GM12874 (cell line): ENCODE measurements around the gene OGFOD2.

Experiments
- TF ChIP-seq, protein P1 (sequence below): IDR thresholded peaks from 2 replicates; pipeline ENCODE4 v1.5.1; 2011; ENCODE audit warnings: low read depth, mild to moderate bottlenecking, control low read depth, low read length, moderate library complexity; ENCODE audit not compliant: insufficient read depth

OGFOD2 gene

DNA sequence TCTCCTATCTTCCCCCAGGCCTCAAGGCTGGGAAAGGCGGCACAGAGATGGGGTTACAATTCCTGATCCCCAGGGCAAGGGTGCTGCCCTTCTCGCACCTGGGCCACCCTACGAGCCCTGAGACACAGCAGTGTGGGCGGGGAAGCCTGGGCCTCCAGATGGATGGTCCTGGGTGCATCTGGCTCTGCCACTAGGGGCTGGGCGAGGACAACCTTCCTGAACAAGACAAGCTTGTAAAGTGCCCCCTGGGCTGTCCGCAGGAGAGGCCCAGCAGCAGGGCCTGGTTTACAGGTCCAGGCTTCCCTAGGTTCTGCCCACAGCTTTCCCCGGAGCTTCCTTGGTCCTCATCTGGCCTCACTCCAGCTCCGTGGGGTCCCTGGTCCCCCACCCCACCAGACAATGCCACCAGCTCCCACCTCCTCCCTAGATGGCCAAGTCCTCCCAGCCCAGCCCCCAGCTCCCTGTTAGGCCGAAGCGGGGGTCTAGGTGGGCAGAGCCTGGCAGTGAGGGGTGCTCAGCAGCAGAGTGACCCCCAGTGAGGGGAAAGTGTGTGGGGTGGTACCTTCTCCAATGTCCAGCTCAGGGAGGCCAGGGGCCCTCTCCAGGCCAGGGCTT lies 14.3 kb downstream of the OGFOD2 start:
- TF ChIP-seq, protein P1, sequence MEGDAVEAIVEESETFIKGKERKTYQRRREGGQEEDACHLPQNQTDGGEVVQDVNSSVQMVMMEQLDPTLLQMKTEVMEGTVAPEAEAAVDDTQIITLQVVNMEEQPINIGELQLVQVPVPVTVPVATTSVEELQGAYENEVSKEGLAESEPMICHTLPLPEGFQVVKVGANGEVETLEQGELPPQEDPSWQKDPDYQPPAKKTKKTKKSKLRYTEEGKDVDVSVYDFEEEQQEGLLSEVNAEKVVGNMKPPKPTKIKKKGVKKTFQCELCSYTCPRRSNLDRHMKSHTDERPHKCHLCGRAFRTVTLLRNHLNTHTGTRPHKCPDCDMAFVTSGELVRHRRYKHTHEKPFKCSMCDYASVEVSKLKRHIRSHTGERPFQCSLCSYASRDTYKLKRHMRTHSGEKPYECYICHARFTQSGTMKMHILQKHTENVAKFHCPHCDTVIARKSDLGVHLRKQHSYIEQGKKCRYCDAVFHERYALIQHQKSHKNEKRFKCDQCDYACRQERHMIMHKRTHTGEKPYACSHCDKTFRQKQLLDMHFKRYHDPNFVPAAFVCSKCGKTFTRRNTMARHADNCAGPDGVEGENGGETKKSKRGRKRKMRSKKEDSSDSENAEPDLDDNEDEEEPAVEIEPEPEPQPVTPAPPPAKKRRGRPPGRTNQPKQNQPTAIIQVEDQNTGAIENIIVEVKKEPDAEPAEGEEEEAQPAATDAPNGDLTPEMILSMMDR = no peak

DNA sequence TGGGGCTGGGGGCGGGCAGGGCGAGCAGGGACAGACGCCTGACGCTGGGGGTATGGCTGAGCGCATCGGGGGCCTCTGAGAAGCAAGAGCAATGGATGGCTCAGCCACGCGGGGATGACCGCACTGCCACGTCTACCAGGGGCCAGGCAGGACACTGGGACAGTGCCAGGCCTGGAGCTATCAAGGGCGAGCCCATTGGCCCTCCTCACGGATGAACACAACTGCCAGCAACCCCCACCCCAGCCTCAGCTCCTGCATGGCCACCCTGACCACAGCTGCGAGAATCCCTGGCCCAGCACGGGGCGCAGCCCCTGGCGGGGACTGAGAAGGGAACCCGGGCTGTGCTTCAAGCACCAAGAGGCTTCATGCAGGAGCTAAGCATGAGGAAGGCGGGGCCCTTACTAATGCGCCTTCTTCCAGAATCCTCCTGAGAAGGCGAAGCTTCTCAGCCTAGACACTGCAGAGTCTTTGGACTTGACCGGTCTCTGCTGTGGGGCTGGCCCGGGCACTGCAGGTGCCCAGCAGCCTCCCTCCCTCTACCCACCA lies 14.9 kb downstream of the OGFOD2 start:
- TF ChIP-seq, protein P1 = no peak

DNA sequence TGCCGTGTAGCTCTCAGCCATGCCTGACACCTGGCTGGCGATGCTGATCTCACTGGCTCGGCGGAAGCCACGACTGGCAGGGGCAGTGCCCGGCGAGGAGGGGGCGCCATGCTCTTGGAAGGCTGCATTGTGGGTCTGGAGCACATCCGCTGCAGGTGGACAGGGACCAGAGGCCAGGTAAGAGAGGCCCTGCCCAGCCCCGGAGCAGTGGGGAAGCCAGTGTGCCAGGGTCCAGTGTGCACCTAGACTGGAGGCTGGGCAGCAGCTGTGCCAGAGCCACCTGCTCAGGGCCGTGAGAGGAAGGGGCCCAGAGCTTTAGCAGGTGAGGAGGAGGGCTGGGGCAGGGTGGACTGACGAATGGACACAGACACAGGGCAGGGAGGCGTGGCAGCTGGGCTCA lies 15.5 kb downstream of the OGFOD2 start:
- TF ChIP-seq, protein P1 = no peak

DNA sequence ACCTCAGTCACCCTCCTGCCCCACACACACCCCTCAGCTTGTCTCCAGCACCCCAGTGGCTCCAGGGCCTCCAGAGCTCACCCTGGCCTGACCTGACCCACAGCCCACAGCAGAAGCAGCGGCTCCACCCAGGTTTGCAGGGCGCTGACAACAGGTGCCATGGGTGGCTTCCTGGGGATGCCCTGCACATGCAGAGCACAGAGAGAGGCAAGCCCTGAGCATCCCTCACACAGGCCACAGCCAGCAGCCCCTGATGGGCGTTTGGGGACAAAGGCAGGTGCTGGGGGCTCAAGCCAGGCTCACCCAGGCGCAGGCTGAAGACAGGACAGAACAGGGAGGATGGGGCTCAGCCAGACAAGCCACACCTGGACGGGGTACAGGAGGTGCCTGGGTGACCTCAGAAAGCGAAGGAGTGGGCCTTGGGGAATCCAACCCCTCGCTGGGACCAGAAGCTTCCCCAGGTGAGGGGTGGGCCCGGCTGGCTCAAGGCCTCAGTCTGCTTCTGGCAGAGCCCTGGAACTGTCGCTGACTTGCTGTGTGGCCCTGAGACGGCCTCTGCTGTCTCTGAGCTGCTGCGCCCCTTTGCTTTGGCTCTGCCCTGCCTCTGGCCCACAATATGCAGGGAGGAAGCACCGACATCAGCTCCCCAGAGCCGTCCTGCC lies 16.0 kb downstream of the OGFOD2 start:
- TF ChIP-seq, protein P1 = no peak

DNA sequence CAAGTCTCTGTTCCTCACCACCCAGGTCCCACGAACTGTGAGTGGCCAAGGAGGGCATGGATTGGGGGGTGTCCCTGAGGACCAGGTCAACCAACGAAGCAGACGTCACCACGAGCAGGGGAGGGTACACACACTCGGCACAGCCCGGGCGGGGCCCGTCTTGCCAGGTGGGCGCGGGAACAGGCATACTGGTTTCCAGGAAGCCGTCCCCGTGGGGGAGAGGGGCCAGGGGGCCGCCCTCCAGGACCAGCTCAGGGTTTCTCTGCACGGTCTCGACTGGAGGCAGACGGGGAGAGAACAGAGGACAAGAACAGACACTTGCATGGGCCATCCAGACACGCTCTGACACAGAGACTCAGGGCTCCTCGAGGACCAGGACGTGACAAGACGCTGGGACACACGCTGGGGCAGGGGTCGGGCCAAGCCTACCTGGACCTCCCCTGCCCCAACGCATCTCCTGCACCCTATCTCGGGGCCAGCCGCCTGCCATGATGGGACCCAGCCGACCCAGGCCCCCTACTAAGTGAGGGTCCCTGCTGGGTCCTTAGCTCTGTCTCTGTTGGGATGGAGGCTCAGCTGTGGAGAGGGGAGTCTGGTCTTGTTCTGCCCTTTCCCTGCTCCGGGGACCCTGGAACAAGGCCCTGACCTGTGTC lies 16.7 kb downstream of the OGFOD2 start:
- TF ChIP-seq, protein P1 = no peak

DNA sequence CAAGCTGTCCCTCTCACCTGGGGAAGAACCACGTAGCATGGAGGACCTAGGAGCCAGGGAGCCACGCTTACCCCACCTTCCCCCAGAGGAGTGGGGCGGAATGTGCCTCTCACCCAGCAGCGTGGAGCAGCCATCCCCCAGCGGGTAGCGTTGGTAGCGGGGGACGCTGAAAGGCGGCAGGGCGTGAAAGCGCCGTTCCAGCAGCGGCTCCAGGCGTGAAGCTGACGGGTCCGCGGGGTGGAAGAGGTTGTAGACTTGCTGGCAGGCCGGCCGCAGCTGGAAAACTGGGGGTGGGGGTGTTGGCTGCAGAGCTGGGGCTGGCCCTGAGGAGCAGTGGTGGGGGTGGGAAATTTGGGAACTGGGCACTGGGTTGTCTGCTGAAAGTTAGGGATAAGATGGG lies 17.3 kb downstream of the OGFOD2 start:
- TF ChIP-seq, protein P1 = no peak

DNA sequence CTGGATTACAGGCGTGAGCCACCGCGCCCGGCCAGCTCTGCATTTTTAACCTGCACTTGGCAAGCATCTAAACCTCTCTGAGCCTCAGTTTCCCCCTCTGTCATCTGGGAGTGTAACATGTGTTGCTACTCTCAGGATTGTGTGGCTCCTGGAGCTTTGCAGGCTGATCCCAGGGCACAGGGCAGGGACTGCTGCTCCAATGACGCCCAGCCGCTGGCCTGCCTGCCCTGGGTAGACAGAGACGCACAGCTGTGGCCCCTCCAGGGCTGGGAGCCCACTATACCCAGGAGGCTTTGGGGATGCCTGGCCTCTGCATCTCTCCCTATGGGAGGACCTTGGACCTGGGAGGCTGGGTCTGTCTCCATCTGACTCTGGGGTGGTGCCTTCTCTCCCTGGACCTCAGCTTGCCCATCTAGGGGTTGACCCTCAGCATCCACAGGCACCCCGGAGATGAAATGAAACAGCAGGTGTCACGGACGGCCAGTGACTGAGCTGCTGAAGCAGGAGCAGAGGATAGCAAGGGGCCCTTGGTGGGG lies 19.2 kb downstream of the OGFOD2 start:
- TF ChIP-seq, protein P1 = no peak
